Stimulated activated CD8-positive, alpha-beta memory T cell treated with anti-CD3 and anti-CD28 coated beads, Interleukin-12 subunit alpha, Interleukin-12 subunit beta, amount 100 ng/mL, for 1 hour (primary cell): ENCODE measurements around the gene GLI3.

Experiments used
- DNase-seq: peaks from one replicate; pipeline ENCODE4 v3.0.0-alpha.2; 2020; ENCODE audit warnings: low read depth

The GLI3 gene

DNA sequence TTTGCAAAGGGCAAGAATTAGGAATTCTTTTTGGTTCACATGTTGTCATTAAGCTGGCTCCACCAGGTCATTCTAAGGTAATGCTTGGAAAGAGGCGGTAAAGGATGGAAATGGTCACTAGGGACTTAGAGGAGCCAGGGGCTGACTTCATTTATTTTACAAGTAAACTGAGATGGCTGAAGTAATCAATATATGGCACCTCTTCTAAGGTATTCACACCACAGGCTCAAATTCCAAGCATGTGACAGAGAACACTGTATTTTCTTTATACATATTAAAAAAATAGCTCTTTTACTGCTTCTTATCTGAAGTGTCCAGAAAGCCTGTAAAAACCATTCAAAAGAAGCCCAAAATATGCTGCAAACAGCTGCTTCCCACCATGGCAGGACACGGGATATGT, 239.0 kb downstream of the GLI3 start:
- DNase-seq = no peak

DNA sequence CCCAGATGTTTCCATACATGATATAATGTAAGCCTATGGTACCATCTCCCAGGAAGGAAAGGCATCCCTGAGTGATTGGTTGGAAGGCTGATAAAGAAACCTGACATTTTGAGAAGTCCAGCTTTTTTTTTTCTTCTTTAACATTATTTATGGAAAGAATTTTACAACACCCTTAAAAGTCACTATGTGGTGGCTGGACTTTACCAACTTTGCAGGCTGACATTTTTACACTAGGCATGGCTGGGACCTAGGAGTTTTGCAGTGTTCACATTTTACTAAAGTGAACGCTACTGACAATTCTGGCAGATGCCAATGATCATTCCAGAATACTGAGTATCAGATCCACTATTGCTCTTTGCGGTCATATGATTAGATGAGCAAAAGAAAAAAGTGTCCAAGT, 239.9 kb downstream of the GLI3 start:
- DNase-seq = no peak

DNA sequence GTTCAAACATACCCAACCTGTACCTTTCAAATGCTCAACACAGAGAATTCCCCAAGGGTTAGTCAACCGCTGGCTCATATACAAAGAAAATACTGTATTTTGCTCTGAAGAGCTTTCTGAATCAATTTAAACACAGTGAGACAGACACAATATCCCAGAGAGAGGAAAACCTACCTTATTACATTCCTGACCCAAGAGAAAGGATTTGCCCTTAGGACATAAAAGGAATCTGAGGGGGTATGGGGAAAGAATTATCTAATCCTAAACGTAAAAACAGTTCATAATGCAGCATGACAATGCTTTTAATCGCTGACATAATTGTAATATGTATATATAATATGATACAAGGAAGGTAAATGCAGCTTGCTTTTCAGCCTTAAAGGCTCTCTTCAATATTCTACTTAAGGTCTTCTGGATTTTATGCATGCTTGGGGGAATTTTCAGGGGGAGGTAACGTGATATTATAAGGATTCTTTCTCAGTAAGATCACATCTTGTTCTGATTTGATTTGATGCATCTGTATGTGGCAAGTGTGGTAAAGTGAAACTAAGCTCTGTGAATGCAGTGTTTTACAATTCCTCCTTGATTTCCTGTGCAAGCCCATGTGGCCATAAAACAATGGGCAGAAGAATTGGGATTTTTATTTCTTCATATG, 240.5 kb downstream of the GLI3 start:
- DNase-seq = no peak

DNA sequence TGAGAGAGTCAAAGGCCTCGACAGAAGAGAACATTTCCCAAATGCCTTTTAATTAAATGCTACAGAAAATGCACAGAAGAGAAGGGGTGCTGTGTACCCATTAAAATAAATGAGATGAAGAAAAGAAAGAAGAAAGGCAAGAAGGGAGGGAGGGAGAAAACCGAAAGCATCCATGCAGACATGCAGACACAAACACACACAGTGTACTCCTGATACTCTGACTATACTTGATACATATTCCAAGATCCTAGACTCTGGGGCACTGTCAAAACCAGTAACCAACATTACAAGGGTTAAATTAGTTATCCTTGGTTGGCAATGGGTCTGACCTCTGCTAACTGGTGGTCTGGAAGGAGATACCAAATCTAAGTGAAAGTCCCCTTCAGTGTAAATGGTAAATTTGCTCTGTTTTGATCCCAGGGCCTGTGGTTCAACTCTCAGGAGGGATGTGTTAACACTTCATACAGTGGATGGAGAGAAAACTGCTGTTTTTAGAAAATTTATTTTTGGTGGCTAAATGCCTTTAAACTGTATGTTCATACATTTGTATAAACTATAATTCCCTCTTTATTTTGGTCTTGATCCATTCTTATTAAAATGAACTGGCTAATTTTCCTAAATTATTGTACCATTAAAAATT, 241.3 kb downstream of the GLI3 start:
- no peak for DNase-seq

DNA sequence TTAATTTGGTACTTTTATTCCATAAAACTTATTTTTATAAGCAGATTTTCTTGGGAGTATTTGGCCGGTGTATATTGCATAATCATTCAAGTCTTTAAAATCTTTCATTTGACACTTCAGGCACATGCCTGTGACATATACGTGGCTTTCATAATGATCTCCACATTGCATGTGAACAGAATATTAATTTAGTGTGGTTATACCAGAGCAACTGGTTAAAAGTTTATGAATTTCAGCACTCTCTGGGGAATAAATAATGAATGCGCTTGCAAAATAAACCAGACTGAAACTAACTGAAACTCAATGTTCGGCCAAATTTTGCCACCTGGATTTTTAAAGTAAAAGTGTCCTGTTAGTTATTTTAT, 242.3 kb downstream of the GLI3 start:
- no peak for DNase-seq

DNA sequence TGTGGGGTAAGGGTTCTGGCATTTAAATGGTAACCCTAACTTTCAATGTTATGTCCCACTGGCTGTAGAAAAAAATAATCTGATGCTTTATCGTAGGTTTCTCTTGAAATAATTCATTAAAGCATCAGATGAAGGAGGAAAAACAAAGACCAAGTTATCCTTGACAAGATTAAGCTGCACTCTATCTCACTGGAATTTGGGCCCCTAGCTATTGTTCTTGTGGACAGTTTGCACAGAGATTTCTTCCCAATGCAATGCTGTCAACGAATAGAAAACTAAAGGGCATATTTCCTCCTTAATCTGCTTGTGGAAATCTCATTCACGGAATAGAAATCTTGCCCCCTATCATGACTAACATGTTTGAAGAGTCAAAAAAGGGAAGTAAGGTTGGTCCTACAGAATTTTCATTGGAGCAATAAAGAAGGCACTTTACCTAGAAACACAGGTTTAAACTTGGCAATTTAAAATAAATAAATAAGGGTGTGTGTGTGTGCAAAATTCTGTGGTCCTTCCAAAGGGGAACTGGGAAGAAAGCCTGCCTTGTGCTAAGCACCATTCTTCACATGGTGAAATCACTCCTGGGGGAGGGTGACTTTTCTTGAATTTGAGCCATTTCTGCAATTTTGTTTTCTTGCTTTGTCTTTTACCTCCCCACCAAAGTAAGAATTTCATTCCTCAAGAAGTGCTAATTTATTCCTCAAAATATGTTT, 242.8 kb downstream of the GLI3 start:
- DNase-seq = no peak

DNA sequence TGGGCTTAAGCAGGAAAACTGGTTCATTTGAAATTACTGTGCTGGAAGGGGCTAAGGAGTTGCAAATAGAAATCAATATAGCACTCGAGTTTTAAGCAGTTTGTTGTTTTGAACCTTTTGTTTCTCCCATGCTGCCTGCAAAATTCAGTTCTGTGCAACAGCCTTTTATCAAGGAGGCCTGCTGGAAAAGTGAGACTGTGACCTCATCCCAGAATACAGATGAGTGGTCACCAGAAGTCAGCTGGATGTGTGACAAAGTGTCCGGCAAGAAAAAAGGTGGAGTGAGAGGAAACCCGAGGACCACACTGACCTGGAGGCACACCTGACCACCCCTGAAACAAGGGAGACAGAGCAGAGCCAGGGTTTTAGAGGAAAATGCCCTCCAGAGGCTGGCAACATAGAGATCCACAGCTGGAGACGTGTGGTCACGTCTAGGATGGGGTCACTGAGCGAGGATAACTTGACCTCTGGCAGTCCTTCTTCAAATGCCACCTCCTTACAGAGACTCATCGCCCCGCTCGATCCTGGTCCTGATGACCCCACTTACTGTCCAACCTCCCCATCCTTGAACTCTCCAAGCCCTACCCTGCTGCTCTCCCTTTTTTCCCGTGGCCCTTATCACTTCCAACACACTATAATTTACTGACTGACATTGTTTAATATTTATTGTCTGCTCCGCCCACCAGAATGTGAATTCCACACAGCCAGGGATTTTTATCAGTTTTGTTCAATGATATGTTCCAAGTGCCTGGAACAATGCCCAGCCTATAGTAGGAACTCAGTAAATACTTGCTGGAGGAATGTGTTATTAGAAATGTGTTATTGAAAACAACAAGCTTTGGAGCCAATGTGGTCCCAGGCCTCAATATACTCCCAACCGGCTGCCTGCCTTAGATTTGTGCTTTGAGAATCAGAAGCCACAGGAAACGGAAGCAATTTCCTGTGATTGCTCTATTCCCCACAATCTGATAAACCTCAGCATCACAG, 243.8 kb downstream of the GLI3 start:
- no peak for DNase-seq

DNA sequence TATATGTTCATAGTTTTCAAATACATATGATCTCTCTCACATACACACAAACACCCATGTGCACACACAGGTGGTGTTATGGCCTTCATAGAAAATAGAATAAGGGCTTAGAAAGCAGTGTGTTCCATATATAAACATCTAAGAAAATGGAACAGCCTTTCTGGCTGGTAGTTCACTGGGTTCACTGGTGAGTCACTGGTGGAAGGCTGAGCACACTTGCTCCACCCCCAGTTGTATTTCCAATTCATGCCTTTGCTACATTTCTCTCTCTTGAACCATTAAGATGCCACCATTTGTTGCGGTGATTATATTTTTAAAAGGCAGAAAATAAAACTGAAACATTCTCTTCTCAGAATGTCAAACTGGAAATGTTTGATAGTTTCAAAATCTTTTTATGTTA, 252.1 kb downstream of the GLI3 start:
- no peak for DNase-seq

DNA sequence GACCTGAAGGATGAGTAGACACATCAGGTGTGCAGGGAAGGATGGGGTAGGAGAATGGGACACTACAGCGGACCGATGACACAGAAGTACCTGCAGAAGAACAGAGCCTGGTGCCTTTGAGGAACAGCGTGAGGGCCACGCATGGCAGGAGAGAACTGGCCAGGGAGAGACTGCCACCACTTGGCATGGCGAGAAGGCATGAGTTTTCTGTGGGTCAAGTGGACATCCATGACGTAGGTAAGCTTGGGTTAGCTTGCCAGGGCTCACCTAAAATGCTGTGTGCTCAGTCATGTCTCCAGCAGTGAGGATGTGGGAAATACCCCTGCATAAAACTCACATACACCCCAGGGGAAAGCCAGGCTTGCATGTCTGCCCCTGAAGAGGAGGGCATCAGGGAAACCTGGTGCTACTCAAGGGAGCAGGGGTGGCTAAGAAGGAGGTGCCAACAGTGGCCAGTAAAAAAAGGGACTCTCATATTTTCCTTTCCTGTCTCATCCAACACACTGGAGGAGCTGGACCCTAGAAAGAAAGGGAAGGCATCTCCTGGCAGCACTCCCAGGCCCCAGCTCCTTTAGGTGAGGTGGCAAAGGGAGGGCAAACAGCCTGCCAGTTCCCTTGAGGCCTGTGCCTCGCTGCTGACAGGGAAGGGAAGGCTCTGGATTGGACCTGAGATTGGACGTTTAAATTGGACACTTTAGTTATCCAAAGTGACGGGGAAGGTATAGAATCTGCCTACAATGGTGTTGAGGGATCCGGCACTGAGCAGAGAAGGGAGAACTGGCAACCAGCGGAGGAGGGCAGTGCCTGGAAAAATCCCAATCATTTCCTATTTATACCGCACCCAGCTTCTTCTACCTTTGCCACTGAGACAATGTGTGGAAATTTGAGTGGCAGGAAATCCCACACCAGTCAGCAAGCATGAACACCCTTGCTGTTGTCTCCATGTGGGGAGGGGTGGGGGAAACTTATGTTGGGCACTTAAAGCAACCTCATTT, 255.7 kb downstream of the GLI3 start:
- DNase-seq = no peak

DNA sequence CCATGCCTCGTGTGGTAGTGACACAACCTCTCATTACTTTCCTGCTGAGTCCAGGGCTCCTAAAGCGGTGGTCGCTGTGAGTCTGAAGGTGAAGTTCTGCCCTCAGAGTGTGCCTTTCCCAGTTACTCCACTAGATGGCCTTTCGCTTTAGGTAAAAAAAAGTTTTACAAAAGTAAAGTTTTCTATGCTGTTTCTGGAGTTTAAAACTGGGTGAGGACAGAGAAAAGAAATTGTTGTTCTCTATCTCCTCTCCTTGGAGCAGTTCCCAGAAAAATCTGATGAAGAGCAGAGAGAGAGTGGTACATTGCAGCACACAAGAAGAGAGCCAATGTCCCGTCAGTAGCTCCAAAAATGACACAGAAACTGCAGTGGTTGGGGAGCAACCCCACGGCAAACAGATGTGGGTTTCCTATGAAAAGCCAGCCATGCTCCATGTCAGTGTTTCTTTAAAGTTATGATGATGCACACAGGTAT, 257.1 kb downstream of the GLI3 start:
- no peak for DNase-seq

DNA sequence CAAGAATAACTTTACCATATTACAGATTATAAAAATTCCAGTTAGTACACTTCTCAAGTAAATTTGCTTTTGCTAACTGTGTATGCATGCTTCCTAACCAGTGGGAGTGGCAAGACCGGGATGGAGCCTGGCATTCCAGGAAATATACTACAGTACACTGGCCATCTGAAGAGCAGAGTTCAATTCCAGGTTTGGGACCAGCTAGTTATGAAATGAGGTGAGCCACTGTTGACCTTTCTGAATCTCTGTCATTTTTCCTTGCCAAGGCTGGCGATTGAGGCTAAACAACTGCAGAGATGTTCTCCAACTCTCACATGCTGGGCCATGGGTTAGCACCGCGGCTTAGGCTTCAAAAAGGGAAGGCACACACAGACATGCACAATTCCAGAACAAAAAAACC, 258.2 kb downstream of the GLI3 start:
- no peak for DNase-seq

DNA sequence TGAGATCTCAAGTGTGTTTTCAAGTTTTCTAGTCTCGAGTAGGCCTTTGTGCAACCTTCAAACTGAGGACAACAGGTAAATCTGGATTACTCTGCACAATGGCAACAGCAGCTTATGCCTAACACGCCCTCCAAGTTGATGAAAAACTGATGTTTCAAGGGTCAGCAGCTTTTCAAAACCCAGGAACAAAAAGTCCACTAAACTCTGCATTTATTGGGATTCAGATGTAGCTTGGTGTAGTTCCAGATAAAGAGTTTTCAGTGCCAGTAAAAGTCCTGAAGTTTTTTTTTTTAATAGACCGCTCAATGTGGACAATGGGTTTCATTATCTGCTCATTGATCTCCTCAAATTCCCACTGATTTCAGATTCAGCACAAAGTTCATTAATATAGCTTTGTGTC, 259.3 kb downstream of the GLI3 start:
- no peak for DNase-seq

DNA sequence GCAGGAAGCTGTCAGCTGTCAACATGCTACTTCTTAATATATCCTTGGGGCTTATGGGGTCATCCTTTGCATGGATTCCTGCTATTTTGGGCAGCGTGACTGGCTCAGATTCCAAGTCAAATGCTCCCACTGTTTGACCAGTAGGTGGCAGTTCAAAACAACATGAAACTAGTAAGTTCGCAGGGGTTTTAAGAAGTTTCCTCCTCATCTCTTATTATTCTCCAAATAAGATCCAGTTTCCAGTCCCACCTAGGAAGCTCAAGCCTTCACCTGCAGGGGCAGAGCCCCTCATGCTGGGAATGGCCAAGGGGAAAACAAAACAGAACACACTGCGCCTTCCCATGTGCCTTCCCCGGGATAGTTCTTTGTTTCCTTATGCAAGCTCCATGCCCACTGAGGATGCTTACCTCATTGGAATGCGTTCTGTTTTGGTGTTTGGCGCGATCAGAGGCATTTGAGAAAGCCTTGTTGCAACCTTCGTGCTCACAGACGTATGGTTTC, 259.8 kb downstream of the GLI3 start:
- no peak for DNase-seq

DNA sequence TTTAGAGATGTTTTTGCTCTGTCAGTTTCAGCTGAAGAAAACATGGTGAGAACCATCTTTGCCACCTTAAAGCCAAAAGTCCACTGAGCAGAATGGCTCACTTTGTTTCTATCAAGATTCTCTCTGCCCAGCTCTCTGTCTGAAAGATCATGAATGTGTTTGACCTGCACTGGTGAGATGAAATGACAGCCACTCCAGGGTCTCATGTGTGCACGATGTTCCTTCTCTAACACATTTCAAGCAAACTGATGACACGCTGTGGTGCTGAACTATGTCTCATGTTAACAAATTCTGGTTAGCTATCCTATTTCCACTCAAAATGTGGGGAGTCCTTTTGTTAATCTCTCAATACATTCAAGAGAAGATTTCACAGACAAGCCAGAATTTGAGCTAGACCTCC, 260.6 kb downstream of the GLI3 start:
- DNase-seq = no peak

DNA sequence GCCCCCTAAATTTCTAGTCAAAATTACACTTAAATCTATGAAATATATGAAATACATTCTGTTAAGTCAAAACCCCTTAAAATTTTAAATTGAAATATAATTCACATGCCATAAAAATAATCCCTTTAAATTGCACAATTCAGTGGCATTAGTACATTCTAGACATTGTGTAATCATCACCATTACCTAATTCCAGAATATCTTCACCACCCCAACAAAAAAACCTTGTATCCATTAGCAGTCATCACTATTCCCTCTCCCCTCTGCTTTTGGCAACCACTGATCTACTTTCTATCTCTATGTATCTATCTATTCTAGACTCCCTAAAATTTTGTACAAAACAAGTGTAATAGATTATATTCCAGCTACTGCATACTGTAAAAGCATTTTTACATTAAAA, 261.2 kb downstream of the GLI3 start:
- no peak for DNase-seq

DNA sequence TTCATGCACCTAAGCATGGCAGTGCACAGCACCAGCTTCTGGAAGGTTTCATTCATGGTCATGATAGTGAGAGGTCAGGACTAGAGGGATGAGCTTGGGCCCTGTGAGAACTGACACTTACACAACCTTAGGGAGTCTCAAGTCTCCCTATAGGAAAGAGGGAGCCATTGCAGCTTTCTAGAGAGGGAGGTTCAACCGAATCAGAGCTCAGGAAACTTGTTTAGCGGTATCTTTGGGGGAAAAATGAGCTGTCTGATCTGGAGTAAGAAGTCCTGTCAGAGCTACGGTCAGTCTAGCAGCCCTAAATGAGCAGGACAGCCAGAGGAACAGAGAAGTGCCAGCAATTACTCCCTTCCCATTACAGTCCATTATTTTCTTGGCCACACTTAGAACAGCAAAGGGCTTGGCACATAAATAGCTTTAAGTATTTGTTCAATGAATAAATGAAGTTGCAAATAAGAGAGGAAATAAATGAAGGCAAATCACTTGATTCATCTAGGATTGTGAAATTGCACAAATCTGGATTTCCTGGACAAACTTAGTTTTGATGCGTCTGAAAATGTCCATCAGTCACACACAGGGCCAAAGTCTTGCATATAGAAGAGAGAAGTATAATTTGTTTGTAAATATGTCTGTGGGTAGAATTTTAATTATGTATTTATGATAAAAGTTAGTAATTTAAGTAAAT, 262.0 kb downstream of the GLI3 start:
- no peak for DNase-seq

DNA sequence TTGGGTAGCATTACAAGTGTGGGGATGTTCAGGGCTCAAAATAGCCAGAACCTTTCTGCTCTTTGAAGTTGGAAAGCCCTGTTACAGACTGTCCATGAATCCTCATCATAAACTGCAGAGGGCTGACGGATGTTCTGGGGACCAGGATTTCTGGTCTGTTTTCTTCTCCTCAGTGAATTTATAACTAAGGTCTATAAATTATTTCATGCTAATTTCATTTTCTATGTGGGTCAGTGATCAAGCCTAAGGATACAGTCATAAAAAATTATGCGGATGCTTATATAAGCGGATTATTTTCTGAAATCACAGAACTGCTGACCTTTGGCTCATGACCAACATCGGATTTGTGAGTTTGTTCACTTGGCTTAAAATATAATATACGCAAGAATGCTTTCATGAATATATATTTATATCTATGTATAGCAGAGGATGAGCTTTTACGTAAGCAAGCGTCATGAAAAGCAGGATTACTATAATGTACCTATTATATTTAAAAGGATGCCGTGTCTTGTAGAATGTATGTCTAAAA, 263.7 kb downstream of the GLI3 start:
- DNase-seq = no peak

DNA sequence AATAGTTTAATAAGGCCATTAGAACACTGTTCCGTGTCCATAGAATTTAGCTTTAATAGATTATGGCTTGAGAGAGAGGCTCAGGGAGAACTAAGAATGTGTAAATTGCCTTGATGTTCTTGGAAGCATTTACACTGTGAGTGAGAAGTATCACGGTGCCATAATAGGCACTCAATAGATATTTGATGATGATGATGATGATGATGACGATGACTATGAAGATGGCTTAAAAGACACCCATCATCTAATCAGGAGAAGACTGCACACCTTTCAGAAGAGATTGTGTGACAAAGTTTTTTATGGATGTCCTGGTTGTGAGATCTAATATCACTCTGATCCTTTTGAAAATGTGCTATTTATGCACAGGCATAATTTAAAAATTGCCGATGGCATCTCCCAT, 264.2 kb downstream of the GLI3 start:
- DNase-seq = no peak

DNA sequence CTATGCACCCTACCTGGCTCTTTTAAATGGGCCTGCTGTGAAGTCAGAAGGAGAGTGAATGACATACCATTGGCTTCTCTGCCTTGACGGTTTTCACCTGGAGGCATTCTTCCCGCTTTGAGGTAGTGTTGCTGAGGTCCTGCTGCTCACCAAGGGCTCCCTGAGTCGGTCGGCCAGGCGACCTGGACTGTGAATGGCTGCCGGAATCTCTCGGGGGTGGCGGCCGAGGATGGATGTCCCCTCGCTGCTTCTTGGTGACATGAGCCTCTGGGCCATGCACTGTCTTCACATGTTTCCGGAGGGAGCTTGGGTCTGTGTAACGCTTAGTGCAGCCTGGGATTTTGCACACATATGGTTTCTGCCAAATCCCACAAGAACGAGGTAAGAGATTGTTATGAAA, 264.7 kb downstream of the GLI3 start:
- DNase-seq = no peak

DNA sequence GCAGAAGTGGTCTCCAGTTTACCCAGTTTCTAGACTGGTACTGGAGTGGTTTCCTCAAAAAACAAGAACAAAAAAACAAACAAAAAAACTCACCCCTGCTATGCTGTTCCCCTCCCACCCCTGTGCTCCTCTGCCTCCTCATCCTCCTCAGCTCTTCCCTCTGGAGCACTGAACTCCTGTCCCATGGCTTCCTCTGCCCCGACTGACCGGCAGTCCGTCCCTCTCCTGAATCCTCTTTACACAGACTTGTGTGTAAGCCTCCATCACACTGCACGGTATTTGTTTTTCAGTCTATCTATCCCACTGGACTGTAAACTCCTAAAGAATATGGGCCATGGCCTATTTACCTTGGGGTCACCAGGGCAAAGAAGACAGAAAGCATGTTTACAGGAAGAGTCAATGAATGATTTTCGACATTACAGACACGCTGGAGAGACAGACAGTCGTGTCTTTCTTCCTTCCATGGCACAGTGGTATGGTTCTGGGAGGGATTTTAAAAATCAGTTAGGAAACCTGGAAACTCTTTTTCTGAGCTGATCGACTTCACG, 265.3 kb downstream of the GLI3 start:
- no peak for DNase-seq
